ENCODE results near the gene ADCY6.
"Not testable (repeated sequence)": the region's sequence is repeated elsewhere in the genome, so short reads cannot be mapped to it uniquely, and the experiment has no call there.

The ADCY6 gene

DNA sequence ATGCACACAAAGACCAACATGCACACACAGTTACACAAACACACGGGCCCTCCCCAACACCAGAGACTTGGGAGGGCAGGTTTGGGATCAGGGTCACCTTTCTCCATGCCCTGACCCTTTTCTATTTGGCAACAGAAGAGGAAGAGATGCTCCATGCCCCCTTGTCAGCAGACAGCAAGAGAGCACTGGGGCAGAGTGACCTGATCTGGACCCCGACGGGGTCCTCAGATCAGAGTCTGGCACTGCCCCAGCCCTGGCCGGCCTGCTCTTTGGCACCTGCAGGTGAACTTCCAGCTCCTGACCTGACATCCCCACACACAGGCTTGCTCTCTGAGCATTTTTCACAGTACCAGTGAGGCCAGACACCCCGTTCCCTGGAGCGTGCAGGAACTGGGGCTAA, 21.4 kb downstream of the ADCY6 start:
- no peak overlapping the region for H3K27ac ChIP-seq
- no peak for DNase-seq (ENCODE audit: low read depth, low spot score)

DNA sequence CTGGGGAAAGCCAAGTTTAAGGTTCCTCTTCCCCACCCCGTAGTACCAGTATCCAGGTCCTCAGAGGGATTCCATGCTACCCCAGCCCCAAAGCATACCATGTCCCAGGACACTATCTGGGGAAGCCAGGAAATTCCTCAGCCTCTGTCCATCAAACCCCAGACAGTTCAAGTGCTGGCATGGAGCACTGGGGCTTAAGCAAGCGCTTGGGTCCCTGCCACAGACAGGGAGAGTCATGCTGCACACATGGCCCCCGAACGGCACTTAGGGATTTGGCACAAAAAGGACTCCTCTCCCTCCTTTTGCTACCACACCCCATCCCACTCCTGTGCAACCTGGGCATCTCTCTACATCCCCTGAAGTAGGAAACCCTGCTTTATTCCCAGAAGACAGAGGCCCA, 21.8 kb downstream of the ADCY6 start:
- H3K27ac ChIP-seq = no peak overlapping the region
- no peak for DNase-seq (ENCODE audit: low read depth, low spot score)

DNA sequence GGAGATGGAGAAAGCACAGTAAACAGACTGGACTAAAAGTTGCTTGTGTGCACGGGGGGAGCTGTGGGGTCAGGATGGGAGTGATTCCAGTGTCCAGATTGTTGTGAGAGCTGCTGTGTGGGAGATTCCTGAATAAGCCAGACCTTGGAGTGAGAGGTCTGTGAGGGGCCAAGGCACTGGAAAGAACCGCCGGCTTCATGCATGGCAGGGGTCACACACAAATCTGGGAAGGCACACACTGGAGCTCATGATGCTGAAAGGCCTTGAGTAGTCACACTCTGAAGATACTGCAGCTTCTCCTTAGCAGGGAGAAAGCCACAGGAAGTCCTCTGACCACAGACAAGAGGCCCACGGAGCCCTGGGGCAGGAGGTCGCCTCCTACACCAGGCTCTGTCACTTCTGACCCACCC, 23.1 kb downstream of the ADCY6 start:
- no peak for DNase-seq (ENCODE audit: low read depth, low spot score)

DNA sequence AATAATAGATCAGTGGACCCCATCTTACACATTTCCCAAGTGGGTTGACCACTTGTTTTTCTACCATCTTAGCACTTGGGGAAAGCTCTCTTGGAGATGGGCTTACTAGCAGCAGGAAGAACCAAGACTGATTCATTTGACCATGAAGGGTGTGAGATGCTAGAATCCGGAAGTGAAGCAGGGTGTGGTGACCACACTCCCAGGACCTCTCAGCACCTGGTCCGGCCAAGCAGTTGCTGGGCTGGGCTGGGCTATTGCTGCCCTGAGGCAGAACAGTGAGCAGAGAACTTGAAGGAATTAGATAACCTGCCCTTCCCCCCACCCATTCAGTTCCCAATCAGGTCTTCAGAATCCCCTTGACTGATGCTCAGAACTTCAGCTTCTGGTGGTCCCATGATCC, 24.4 kb downstream of the ADCY6 start:
- H3K27ac ChIP-seq = peak overlapping the region; percentile 38
- DNase-seq (ENCODE audit: low read depth, low spot score) = no peak

More for the DNA sequence above, 23.1 kb downstream of the ADCY6 start:
- H3K27ac ChIP-seq = no peak overlapping the region

DNA sequence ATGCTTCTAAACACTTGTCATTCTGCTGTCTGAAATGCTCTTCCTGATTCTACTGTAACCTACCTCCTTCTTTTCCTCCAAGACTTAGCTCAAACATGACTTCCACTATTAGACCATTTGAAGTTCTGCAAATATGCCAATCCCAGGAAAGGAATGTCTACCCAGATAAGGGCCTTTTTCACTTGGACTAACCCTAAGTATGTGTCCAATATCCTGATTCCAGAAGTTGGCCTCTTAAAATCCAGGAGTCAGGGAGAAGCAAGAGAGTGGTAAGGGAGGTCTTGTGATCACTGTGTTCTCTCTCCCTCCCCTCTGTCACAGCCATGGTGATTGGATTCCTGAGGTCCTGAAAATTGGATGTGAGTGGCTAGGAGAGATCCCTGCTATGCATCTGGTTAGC, 30.2 kb downstream of the ADCY6 start:
- no peak overlapping the region for H3K27ac ChIP-seq
- DNase-seq (ENCODE audit: low read depth, low spot score) = no peak

DNA sequence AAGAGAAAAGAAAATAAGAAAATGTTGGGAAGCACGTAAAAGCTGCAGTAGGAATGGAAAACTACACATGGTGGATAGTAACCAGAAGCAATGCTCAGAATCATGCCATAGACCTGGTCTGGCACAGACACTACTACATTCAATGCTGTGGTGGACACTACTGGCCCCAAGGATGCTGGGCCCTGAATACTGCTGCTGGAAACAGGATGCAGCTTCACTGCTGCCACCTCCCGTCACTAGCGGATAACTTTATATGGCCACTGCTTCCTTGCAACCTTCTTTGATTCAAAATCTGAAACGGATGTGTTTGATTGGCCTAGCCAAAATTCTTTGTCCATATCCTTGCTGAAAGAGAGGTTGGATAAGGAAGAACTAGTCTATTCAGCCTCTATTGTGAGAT, 30.7 kb downstream of the ADCY6 start:
- DNase-seq (ENCODE audit: low read depth, low spot score) = no peak
- H3K27ac ChIP-seq = no peak overlapping the region

DNA sequence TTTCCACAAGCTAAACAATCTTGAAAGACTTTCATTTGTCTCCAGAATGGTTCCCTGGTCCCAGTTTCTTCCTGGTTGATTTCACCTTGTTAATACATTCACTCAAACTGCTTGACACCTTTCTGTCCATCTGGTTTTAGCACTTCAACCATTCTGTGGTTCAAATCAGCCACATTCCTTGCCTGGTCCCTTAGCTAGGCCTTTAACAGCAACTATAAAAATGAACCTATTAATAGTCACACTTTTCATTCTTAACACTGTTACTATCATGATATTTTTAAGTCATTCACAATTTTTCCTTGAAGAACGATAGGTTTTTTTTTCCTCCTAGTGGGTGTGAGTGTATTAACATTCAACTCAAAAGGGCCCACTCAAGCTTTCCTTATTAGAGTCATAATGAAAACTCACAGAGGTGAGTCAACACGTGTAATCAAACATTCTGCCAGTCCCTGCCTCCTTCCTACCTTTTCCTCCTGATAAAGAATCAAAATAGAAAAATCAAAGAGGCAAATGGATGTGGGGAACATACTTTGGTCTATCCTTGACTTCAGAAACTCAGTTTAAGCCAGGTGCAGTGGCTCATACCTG, 38.0 kb downstream of the ADCY6 start:
- peak overlapping the region; percentile 68 for H3K27ac ChIP-seq
- DNase-seq (ENCODE audit: low read depth, low spot score) = no peak

DNA sequence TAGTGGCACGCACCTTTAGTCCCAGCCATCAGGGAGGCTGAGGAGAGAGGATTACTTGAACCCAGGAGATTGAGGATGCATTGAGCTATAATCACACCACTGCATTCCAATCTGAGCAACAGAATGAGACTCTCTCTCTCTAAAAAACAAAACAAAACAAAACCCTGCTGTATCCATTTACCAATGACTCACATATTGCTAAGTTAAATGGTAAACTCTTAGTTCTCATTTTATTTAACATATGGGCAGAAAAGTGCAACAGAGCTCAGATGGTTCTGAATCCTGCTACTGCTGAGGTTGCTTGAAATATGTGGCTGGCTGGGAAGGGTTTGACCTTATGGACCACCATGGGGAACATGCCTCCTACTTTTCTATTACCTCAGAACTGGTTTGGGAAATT, 38.7 kb downstream of the ADCY6 start:
- peak overlapping the region; percentile 68 for H3K27ac ChIP-seq
- no peak for DNase-seq (ENCODE audit: low read depth, low spot score)

DNA sequence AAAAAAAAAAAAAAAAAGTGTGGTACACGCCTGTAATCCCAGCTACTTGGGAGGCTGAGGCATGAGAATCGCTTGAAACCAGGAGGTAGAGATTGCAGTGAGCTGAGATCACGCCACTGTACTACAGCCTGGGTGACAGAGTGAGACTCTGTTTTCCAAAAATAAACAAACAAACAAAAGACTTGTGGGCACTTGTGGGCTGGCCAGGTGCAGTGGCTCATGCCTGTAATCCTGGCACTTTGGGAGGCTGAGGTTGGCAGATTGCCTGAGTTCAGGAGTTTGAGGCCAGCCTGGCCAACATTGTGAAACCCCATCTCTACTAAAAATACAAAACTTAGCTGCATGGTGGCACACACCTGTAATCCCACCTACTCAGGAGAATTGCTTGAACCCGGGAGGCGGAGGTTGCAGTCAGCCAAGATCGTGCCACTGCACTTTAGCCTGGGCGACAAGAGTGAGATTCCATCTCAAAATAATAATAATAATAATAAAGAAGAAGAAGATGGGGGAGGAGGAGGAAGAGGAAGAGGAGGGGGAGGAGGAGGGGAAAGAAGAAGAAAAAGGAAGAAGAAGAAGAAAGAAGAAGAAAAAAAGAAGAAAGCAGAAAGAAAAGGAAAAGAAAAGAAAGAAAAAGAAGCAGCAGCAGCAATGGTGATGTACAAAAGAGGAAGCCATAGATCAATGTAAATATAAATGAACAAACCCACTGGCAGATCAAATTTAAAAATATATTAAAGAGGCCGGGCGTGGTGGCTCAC, 44.5 kb downstream of the ADCY6 start:
- no peak overlapping the region for H3K27ac ChIP-seq
- DNase-seq (ENCODE audit: low read depth, low spot score) = no peak

DNA sequence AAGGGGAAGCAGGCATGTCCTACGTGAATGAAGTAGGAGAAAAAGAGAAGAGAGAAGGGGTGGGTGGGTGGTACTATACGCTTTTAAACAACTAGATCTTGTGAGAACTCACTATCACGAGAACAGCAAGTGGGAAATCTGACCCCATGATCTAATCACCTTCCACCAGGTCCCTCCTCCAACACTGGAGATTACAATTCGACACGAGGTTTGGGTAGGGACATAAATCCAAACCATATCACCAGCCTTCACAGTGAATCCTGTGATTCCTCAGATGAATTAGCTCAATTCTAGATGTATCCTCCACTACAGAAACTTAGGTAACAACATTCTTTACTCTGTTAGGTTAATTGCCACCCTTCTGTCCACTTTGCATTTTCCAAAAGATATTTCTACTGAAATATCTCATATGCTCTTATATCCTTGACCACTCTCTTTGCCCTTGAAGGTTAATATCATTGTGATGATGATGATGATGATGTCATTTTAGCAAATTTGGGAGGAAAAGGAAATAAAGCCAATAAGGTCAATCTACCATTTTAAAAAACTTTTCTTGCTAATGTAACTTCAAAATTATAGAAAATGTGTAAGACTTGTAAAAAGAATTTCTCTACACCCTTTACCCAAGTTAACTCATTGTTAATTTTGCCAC, 49.1 kb downstream of the ADCY6 start:
- DNase-seq (ENCODE audit: low read depth, low spot score) = no peak

DNA sequence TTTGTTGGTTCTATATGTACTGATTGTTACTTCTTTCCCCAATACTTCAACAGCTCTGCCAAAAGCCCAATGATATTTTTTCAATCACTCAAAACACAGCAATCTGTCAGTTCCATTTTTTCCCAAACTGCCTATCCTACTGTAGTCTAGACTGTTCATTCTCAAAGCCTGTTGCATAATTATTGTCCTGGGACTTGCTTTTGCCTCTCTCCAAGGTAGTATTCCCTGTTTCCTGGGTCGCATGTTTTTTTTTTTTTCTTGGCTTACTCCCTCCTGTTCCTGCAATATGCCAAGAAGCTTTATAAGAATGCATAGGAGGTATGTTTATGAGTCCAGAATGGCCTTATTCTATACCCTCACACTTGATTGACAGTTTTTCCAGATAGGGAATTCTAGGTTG, 52.4 kb downstream of the ADCY6 start:
- DNase-seq (ENCODE audit: low read depth, low spot score) = no peak
- no peak overlapping the region for H3K27ac ChIP-seq

More for the DNA sequence above, 49.1 kb downstream of the ADCY6 start:
- no peak overlapping the region for H3K27ac ChIP-seq

DNA sequence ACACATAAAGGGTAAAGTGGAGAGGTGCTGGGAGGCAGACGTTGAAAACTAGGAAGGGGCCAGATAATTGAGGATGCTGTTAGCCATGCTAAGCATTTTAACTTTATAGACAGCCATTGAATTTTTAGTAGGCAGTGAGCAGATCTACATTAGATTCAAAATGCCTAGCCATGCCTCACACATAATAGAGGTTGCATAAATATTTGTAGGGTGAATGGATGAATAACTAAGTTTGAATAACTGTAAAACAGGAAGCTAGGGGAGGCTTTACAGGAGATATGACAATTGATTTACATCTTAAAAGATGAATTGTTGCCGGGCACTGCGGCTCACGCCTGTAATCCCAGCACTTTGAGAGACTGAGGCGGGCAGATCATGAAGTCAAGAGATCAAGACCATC, 60.1 kb downstream of the ADCY6 start:
- H3K27ac ChIP-seq = no peak overlapping the region
- no peak for DNase-seq (ENCODE audit: low read depth, low spot score)

DNA sequence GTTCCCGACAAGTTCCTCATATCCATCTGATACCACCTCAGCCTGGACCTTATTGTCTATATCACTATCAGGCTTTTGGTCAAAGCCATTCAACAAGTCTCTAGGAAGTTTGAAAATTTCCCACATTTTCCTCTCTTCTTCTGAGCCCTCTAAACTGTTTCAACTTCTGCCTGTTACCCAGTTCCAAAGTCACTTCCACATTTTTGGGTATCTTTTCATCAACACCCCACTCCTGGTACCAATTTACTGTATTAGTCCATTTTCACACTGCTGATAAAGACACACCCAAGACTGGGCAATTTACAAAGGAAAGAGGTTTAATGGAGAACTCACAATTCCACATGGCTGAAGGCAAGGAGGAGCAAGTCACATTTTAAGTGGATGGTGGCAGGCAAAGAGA, 68.2 kb downstream of the ADCY6 start:
- not testable (repeated sequence) for DNase-seq (ENCODE audit: low read depth, low spot score)

DNA sequence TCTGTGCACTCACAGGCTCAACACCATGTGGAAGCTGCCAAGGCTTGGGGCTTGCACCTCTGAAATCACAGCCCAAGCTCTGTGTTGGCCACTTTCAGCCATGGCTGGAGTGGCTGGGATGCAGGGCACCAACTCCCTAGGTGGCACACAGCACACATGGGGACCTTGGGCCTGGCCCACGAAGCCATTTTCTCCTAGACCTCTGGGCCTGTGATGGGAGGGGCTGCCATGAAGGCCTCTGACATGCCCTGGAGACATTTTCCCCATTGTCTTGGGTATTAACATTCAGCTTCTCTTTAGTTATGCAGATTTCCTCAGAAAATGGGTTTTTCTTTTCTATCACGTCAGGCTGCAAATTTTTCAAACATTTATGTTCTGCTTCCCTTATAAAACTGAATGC, 68.7 kb downstream of the ADCY6 start:
- not testable (repeated sequence) for H3K27ac ChIP-seq; DNase-seq (ENCODE audit: low read depth, low spot score)

More for the DNA sequence above, 68.2 kb downstream of the ADCY6 start:
- not testable (repeated sequence) for H3K27ac ChIP-seq

DNA sequence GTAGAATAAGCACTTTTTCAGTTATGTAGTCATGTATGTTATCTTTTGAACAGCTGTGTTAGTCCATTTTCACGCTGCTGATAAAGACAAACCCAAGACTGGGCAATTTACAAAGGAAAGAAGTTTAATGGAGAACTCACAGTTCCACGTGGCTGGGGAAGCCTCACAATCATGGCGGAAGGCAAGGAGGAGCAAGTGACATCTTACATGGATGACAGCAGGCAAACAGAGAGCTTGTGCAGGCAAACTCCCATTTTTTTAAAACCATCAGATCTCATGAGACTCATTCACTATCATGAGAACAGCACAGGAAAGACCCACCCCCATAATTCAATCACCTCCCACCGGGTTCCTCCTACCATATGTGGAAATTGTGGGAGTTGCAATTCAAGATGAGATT, 69.9 kb downstream of the ADCY6 start:
- DNase-seq (ENCODE audit: low read depth, low spot score); H3K27ac ChIP-seq: not testable (repeated sequence)

DNA sequence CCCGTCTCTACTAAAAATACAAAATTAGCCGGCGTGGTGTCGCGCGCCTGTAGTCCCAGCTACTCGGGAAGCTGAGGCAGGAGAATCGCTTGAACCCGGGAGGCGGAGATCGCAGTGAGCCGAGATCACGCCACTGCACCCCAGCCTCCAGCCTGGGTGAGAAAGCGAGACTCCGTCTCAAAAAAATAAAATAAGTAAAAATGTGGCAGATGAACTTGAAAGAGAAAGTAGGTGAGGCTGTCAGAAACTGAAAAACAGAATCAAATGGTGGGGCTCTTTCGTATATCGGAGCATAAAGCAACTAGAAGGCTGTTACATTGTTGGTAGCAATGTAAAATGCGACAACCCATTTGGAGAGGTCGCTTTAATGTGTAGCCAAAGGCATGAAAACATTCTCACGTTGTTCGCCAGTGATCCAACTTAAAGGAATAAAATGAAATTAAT, 71.6 kb downstream of the ADCY6 start:
- H3K27ac ChIP-seq = peak overlapping the region; percentile 89
- no peak for DNase-seq (ENCODE audit: low read depth, low spot score)

DNA sequence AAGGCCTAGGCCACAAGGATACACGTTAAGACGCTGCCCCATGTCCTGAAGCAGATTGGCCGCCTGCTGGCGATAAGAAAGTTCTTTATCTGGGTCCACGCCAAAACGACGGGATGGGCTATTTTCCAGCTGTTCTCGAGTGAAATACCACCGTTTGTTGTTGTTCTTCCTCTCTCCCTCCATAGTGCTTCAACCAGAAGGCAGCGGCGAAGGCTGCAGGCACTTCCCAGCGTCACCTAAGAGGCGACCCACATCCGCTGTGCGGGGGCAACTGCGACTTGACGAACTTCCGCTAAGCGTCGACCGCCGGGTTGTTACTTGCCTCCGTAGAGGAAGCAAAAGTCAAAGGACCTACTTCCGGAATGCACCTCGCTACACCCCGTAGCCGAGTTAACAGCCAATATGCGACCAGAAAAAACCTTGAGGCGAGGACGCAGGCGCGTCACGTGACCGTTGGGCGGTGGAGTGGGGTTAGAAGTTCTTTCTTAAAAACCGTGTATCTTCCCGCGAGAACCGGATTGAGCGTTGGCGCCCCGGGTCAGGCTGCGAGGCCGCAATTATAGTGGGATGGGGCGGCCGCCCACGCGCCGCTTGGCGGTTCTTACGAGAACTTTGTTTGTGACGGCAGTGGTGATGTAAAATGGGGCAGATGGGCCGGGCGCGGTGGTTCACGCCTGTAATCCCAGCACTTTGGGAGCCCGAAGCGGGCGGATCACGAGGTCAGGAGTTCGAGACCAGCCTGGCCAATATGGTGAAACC, 72.2 kb downstream of the ADCY6 start, which contains the start of gene CCNT1:
TSS of gene CCNT1 (minus strand) at position 215 of the 759 bp plus-strand sequence. CDS start at position 183, 32 bp downstream.
- DNase-seq (ENCODE audit: low read depth, low spot score) = peak; percentile 99

More for the DNA sequence above, 72.2 kb downstream of the ADCY6 start, which contains the start of gene CCNT1:
- H3K27ac ChIP-seq = peak within 1 kb of the TSS; percentile 89

Data from epithelial cell of prostate (primary cell).